ENCODE measurements around the gene GPC6.

GPC6 gene

GRCh38 chr13:93418398-93418797 lies 191.8 kb downstream of the GPC6 start:
- Histone ChIP-seq H3K4me1 (ENCODE audit: control insufficient read depth in 1 of 2, insufficient read depth in 2 of 2, low read length in 2 of 2) (no peaks in the 10 kb centered on the region), H3K23ac (ENCODE audit: low read length) (no peak overlapping the region), H3K9ac (ENCODE audit: low read length) (no peak overlapping the region), H3K36me3 (ENCODE audit: control insufficient read depth in 1 of 2, insufficient read depth in 2 of 2, low read length in 2 of 2) (no peaks in the 10 kb centered on the region), H4K12ac (ENCODE audit: low read depth, low read length) (no peak overlapping the region), H3K18ac (ENCODE audit: low read length) (no peak overlapping the region), H2BK120ac (ENCODE audit: insufficient read depth, low read length, poor library complexity) (no peak overlapping the region), H2BK5ac (ENCODE audit: low read depth, low read length, poor library complexity) (no peak overlapping the region), H4K8ac (ENCODE audit: low read depth, low read length) (no peak overlapping the region), H3K79me1 (ENCODE audit: low read length) (no peaks in the 10 kb centered on the region), H3K14ac (ENCODE audit: low read length) (no peak overlapping the region), H3K4me3 (ENCODE audit: low read depth, low read length) (no peak overlapping the region), H3K4ac (ENCODE audit: low read depth, low read length) (no peak overlapping the region), H2AFZ (ENCODE audit: insufficient read depth, low read length, poor library complexity) (no peak overlapping the region), H2AK5ac (ENCODE audit: low read length) (no peak overlapping the region), H4K91ac (ENCODE audit: low read depth, low read length) (no peak overlapping the region), H3K27ac (ENCODE audit: low read depth, low read length) (no peak overlapping the region), H3K79me2 (ENCODE audit: control insufficient read depth, insufficient read depth, low read length, poor library complexity) (no peaks in the 10 kb centered on the region), H2BK12ac (ENCODE audit: low read length) (no peak overlapping the region), H3K27me3 (ENCODE audit: insufficient read depth, low read length) (no peaks in the 10 kb centered on the region), H3K9me3 (ENCODE audit: insufficient read depth, low read depth, low read length) (no peaks in the 10 kb centered on the region), H3K4me2 (ENCODE audit: low read length) (no peak overlapping the region)
- no peak for DNase-seq
- no CpG with 5 or more reads among the region's 8 CpGs for WGBS (ENCODE audit: extremely low coverage, insufficient coverage, insufficient read length)

GRCh38 chr13:93420206-93420605 lies 193.6 kb downstream of the GPC6 start:
- Histone ChIP-seq H4K91ac (ENCODE audit: low read depth, low read length) (no peak overlapping the region), H2AK5ac (ENCODE audit: low read length) (no peak overlapping the region), H3K14ac (ENCODE audit: low read length) (no peak overlapping the region), H3K27ac (ENCODE audit: low read depth, low read length) (no peak overlapping the region), H2BK12ac (ENCODE audit: low read length) (no peak overlapping the region), H3K79me1 (ENCODE audit: low read length) (no peaks in the 10 kb centered on the region), H3K36me3 (ENCODE audit: control insufficient read depth in 1 of 2, insufficient read depth in 2 of 2, low read length in 2 of 2) (no peaks in the 10 kb centered on the region), H3K4me3 (ENCODE audit: low read depth, low read length) (no peak overlapping the region), H3K9me3 (ENCODE audit: insufficient read depth, low read depth, low read length) (no peaks in the 10 kb centered on the region), H4K8ac (ENCODE audit: low read depth, low read length) (no peak overlapping the region), H3K18ac (ENCODE audit: low read length) (no peak overlapping the region), H3K27me3 (ENCODE audit: insufficient read depth, low read length) (no peaks in the 10 kb centered on the region), H3K4me2 (ENCODE audit: low read length) (no peak overlapping the region), H3K79me2 (ENCODE audit: control insufficient read depth, insufficient read depth, low read length, poor library complexity) (no peaks in the 10 kb centered on the region), H2BK120ac (ENCODE audit: insufficient read depth, low read length, poor library complexity) (no peak overlapping the region), H2BK5ac (ENCODE audit: low read depth, low read length, poor library complexity) (no peak overlapping the region), H3K4ac (ENCODE audit: low read depth, low read length) (no peak overlapping the region), H3K4me1 (ENCODE audit: control insufficient read depth in 1 of 2, insufficient read depth in 2 of 2, low read length in 2 of 2) (no peaks in the 10 kb centered on the region), H3K23ac (ENCODE audit: low read length) (no peak overlapping the region), H3K9ac (ENCODE audit: low read length) (no peak overlapping the region), H4K12ac (ENCODE audit: low read depth, low read length) (no peak overlapping the region), H2AFZ (ENCODE audit: insufficient read depth, low read length, poor library complexity) (no peak overlapping the region)
- WGBS (ENCODE audit: extremely low coverage, insufficient coverage, insufficient read length), result no CpG with 5 or more reads among the region's 1 CpG
- no peak for DNase-seq

GRCh38 chr13:93420887-93421286 lies 194.3 kb downstream of the GPC6 start:
- no peak overlapping the region for H2AFZ ChIP-seq (ENCODE audit: insufficient read depth, low read length, poor library complexity)
- no peak overlapping the region for H4K8ac ChIP-seq (ENCODE audit: low read depth, low read length)
- H2AK5ac ChIP-seq (ENCODE audit: low read length), result no peak overlapping the region
- no peaks in the 10 kb centered on the region for H3K36me3 ChIP-seq (ENCODE audit: control insufficient read depth in 1 of 2, insufficient read depth in 2 of 2, low read length in 2 of 2)
- H3K23ac ChIP-seq (ENCODE audit: low read length), result no peak overlapping the region
- no peak overlapping the region for H3K4me2 ChIP-seq (ENCODE audit: low read length)
- H4K91ac ChIP-seq (ENCODE audit: low read depth, low read length), result no peak overlapping the region
- no peak overlapping the region for H3K9ac ChIP-seq (ENCODE audit: low read length)
- H3K9me3 ChIP-seq (ENCODE audit: insufficient read depth, low read depth, low read length), result no peaks in the 10 kb centered on the region
- H3K4ac ChIP-seq (ENCODE audit: low read depth, low read length), result no peak overlapping the region
- H2BK12ac ChIP-seq (ENCODE audit: low read length), result no peak overlapping the region
- H3K79me1 ChIP-seq (ENCODE audit: low read length), result no peaks in the 10 kb centered on the region
- H3K79me2 ChIP-seq (ENCODE audit: control insufficient read depth, insufficient read depth, low read length, poor library complexity), result no peaks in the 10 kb centered on the region
- no peaks in the 10 kb centered on the region for H3K4me1 ChIP-seq (ENCODE audit: control insufficient read depth in 1 of 2, insufficient read depth in 2 of 2, low read length in 2 of 2)
- H3K14ac ChIP-seq (ENCODE audit: low read length), result no peak overlapping the region
- H2BK120ac ChIP-seq (ENCODE audit: insufficient read depth, low read length, poor library complexity), result no peak overlapping the region
- no peak overlapping the region for H3K4me3 ChIP-seq (ENCODE audit: low read depth, low read length)
- H3K27me3 ChIP-seq (ENCODE audit: insufficient read depth, low read length), result no peaks in the 10 kb centered on the region
- no peak overlapping the region for H3K27ac ChIP-seq (ENCODE audit: low read depth, low read length)
- H2BK5ac ChIP-seq (ENCODE audit: low read depth, low read length, poor library complexity), result no peak overlapping the region
- no peak overlapping the region for H4K12ac ChIP-seq (ENCODE audit: low read depth, low read length)
- H3K18ac ChIP-seq (ENCODE audit: low read length), result no peak overlapping the region
- DNase-seq, result no peak
- WGBS (ENCODE audit: extremely low coverage, insufficient coverage, insufficient read length), result no CpG with 5 or more reads among the region's 6 CpGs

- H4K91ac ChIP-seq (ENCODE audit: low read depth, low read length), result no peak overlapping the region
- no peaks in the 10 kb centered on the region for H3K27me3 ChIP-seq (ENCODE audit: insufficient read depth, low read length)
- no peak overlapping the region for H2BK12ac ChIP-seq (ENCODE audit: low read length)
- no peaks in the 10 kb centered on the region for H3K79me1 ChIP-seq (ENCODE audit: low read length)
- H3K79me2 ChIP-seq (ENCODE audit: control insufficient read depth, insufficient read depth, low read length, poor library complexity), result no peaks in the 10 kb centered on the region
- H2BK5ac ChIP-seq (ENCODE audit: low read depth, low read length, poor library complexity), result no peak overlapping the region
- WGBS (ENCODE audit: extremely low coverage, insufficient coverage, insufficient read length), result no CpG with 5 or more reads among the region's 2 CpGs
- no peak for DNase-seq
- H2AK5ac ChIP-seq (ENCODE audit: low read length), result no peak overlapping the region
- no peak overlapping the region for H2AFZ ChIP-seq (ENCODE audit: insufficient read depth, low read length, poor library complexity)
- no peak overlapping the region for H3K9ac ChIP-seq (ENCODE audit: low read length)
- H3K18ac ChIP-seq (ENCODE audit: low read length), result no peak overlapping the region
- no peak overlapping the region for H3K4ac ChIP-seq (ENCODE audit: low read depth, low read length)
- no peak overlapping the region for H4K8ac ChIP-seq (ENCODE audit: low read depth, low read length)
- H3K27ac ChIP-seq (ENCODE audit: low read depth, low read length), result no peak overlapping the region
- no peak overlapping the region for H3K4me3 ChIP-seq (ENCODE audit: low read depth, low read length)
- H2BK120ac ChIP-seq (ENCODE audit: insufficient read depth, low read length, poor library complexity), result no peak overlapping the region
- no peaks in the 10 kb centered on the region for H3K4me1 ChIP-seq (ENCODE audit: control insufficient read depth in 1 of 2, insufficient read depth in 2 of 2, low read length in 2 of 2)
- no peak overlapping the region for H3K23ac ChIP-seq (ENCODE audit: low read length)
- no peak overlapping the region for H4K12ac ChIP-seq (ENCODE audit: low read depth, low read length)
- no peaks in the 10 kb centered on the region for H3K9me3 ChIP-seq (ENCODE audit: insufficient read depth, low read depth, low read length)
- H3K14ac ChIP-seq (ENCODE audit: low read length), result no peak overlapping the region
- no peaks in the 10 kb centered on the region for H3K36me3 ChIP-seq (ENCODE audit: control insufficient read depth in 1 of 2, insufficient read depth in 2 of 2, low read length in 2 of 2)
- H3K4me2 ChIP-seq (ENCODE audit: low read length), result no peak overlapping the region
Observed at GRCh38 chr13:93422980-93423543, 196.5 kb downstream of the GPC6 start.
